Hematopoietic multipotent progenitor cell treated with erythropoietin and hydrocortisone succinate and interleukin-3 and kit ligand, for 15 days (in vitro differentiated cells): ENCODE data around the gene COPG2.
"Not testable (repeated sequence)": the region's sequence is repeated elsewhere in the genome, so short reads cannot be mapped to it uniquely, and the experiment has no call there.

Experiments
- DNase-seq: peaks from one replicate; pipeline ENCODE4 v3.0.0-alpha.2; 2015; ENCODE audit warnings: low spot score

The COPG2 gene

GRCh38 chr7:130650611-130651120 is 17.9 kb downstream of the COPG2 start:
- no peak for DNase-seq

- no peak for DNase-seq
Observed at GRCh38 chr7:130649004-130649790, 19.4 kb downstream of the COPG2 start.

- no peak for DNase-seq
Observed at GRCh38 chr7:130648580-130648979, 20.0 kb downstream of the COPG2 start.

- no peak for DNase-seq
Observed at GRCh38 chr7:130642383-130642782, 26.2 kb downstream of the COPG2 start.

- DNase-seq = no peak
Observed at GRCh38 chr7:130641497-130641896, 27.1 kb downstream of the COPG2 start.

GRCh38 chr7:130641040-130641439 is 27.5 kb downstream of the COPG2 start:
- DNase-seq = no peak

- no peak for DNase-seq
Observed at GRCh38 chr7:130639388-130639787, 29.2 kb downstream of the COPG2 start.

GRCh38 chr7:130632111-130632510 is 36.4 kb downstream of the COPG2 start:
- no peak for DNase-seq

GRCh38 chr7:130628901-130629300 is 39.6 kb downstream of the COPG2 start:
- no peak for DNase-seq

GRCh38 chr7:130627775-130628174 is 40.8 kb downstream of the COPG2 start:
- no peak for DNase-seq

GRCh38 chr7:130622866-130623265 is 45.7 kb downstream of the COPG2 start:
- DNase-seq = no peak

- no peak for DNase-seq
Observed at GRCh38 chr7:130615583-130615982, 53.0 kb downstream of the COPG2 start.

- no peak for DNase-seq
Observed at GRCh38 chr7:130614449-130614848, 54.1 kb downstream of the COPG2 start.

- DNase-seq = no peak
Observed at GRCh38 chr7:130611218-130611617, 57.3 kb downstream of the COPG2 start.

- DNase-seq = not testable (repeated sequence)
Observed at GRCh38 chr7:130607066-130607465, 61.5 kb downstream of the COPG2 start.

- DNase-seq = no peak
Observed at GRCh38 chr7:130606161-130606560, 62.4 kb downstream of the COPG2 start.

- DNase-seq = no peak
Observed at GRCh38 chr7:130598056-130598455, 70.5 kb downstream of the COPG2 start.

GRCh38 chr7:130595986-130596385 is 72.6 kb downstream of the COPG2 start:
- no peak for DNase-seq

- no peak for DNase-seq
Observed at GRCh38 chr7:130593033-130593432, 75.5 kb downstream of the COPG2 start.

GRCh38 chr7:130591464-130591863 is 77.1 kb downstream of the COPG2 start:
- DNase-seq = not testable (repeated sequence)

- not testable (repeated sequence) for DNase-seq
Observed at GRCh38 chr7:130585932-130586331, 82.6 kb downstream of the COPG2 start.

- not testable (repeated sequence) for DNase-seq
Observed at GRCh38 chr7:130575110-130575509, 93.4 kb downstream of the COPG2 start.

GRCh38 chr7:130570144-130570543 is 98.4 kb downstream of the COPG2 start:
- not testable (repeated sequence) for DNase-seq

- DNase-seq = no peak
Observed at GRCh38 chr7:130566898-130567280, 101.7 kb downstream of the COPG2 start.
